Colonic mucosa (tissue), 4 donors: ENCODE data around the gene KNTC1. TPM values are rescaled to one million over a fixed set of nuclear protein-coding genes. Genes with fewer than 3 reads are reported as not detected.
"Not testable (repeated sequence)": the region's sequence is repeated elsewhere in the genome, so short reads cannot be mapped to it uniquely, and the experiment has no call there.

Source experiments
- DNase-seq: peaks from one replicate; pipeline ENCODE4 v3.0.0-alpha.2; 2020
- H3K27ac ChIP-seq: fragments of 200-600 bp; one replicate; pipeline ENCODE4 v1.8.0; 2021
- H3K27me3 ChIP-seq: fragments of 200-600 bp; one replicate; pipeline ENCODE4 v1.8.0; 2021
- H3K36me3 ChIP-seq: fragments of 200-600 bp; one replicate; pipeline ENCODE4 v1.8.0; 2021
- H3K4me1 ChIP-seq: fragments of 200-600 bp; one replicate; pipeline ENCODE4 v1.8.0; 2021; ENCODE audit warnings: mild to moderate bottlenecking
- H3K4me3 ChIP-seq: fragments of 200-600 bp; one replicate; pipeline ENCODE4 v1.8.0; 2021
- H3K9ac ChIP-seq, 2 donors: one replicate each; pipeline ENCODE4 v1.7.0; 2013; ENCODE audit warnings: control low read depth in 2 of 2, low read depth in 2 of 2, low read length in 2 of 2
- H3K9me3 ChIP-seq: fragments of 200-600 bp; one replicate; pipeline ENCODE4 v1.8.0; 2021
- CTCF ChIP-seq: fragments of 200-600 bp; IDR thresholded peaks from one replicate; pipeline ENCODE4 v1.8.0; 2022; ENCODE audit warnings: antibody characterized with exemption, mild to moderate bottlenecking
- intact Hi-C: fragments of 100-400 bp; cut with DNase I; formaldehyde crosslinking; loops from one replicate; pipeline ENCODE4 v1.14.1; 2022
- total RNA-seq, 2 donors: library from RNA; stranded (reverse); fragmentation: NEBNext Ultra II Directional in 1 of 2; extraction: Animal tissue kit (Norgen Biotek cat#: 25700) in 1 of 2; gene quantifications; one replicate each; pipeline ENCODE4 v1.2.1, GENCODE V29; 2021
- donor health status: healthy.
- donor health status: DM: no; HTN: no; CAD: no.
- donor health status: DM: no; HTN: no; CAD: no.

Gene KNTC1
- total RNA-seq, 2 donors from 2014 or later = 15.1 to 41.2 TPM

DNA sequence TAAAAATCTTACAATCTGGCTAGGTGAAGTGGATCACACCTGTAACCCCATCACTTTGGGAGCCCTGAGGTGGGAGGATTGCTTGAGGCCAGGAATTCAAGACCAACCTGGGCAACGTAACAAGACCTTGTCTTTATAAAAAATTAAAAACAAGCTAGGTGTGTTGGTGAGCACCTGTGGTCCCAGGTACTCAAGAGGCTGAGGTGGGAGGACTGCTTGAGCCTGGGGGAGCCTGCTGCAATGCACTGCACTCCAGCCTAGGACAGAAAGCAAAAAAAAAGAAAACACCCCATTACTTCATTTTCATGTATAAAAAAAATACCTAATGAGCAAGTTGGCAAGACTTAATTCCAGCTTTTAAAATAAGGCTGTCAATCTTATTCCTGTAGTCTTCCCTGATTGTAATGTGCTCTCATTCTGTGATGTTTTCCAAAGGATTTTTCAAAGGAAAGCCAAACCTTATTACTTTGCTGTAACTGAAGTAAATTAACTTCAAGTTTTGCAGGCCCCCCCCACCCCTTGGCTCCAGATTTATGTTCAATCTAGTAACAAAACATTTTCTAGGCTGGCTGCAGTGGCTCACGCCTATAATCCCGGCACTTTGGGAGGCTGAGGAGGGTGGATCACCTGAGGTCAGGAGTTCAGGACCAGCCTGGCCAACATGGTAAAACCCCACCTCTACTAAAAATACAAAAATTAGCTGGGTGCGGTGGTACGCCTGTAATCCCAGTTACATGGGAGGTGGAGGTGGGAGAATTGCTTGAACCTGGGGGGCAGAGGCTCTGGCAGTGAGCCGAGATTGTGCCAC, 23.1 kb upstream of the KNTC1 start:
- H3K4me3 ChIP-seq = no peak overlapping the region
- no peak for TF ChIP-seq CTCF
- DNase-seq = no peak
- H3K9ac ChIP-seq = no peak overlapping the region
- H3K9me3 ChIP-seq = no peaks in the 10 kb centered on the region
- H3K27ac ChIP-seq = no peak overlapping the region
- H3K4me1 ChIP-seq = peaks cover 7% of the 10 kb centered on the region
- no peaks in the 10 kb centered on the region for H3K27me3 ChIP-seq
- intact Hi-C loops = no loop called here
- H3K36me3 ChIP-seq = peaks cover 36% of the 10 kb centered on the region

- Histone ChIP-seq H3K27me3 (no peaks in the 10 kb centered on the region), H3K27ac (no peak overlapping the region), H3K36me3 (peaks cover 50% of the 10 kb centered on the region), H3K4me3 (no peak overlapping the region), H3K9ac (no peak overlapping the region), H3K9me3 (no peaks in the 10 kb centered on the region), H3K4me1 (peaks cover 4% of the 10 kb centered on the region)
- TF ChIP-seq CTCF = no peak
- intact Hi-C loops = no loop called here
- DNase-seq = no peak
Observed at GRCh38 chr12:122505419-122506051, 21.5 kb upstream of the KNTC1 start.

GRCh38 chr12:122506393-122506938, 20.6 kb upstream of the KNTC1 start:
- no peak for DNase-seq
- intact Hi-C loops = no loop called here
- peaks cover 60% of the 10 kb centered on the region for H3K36me3 ChIP-seq
- no peaks in the 10 kb centered on the region for H3K4me1 ChIP-seq
- H3K9me3 ChIP-seq = no peaks in the 10 kb centered on the region
- no peak overlapping the region for H3K4me3 ChIP-seq
- TF ChIP-seq CTCF = no peak
- H3K27ac ChIP-seq = no peak overlapping the region
- H3K27me3 ChIP-seq = no peaks in the 10 kb centered on the region
- H3K9ac ChIP-seq = no peak overlapping the region

DNA sequence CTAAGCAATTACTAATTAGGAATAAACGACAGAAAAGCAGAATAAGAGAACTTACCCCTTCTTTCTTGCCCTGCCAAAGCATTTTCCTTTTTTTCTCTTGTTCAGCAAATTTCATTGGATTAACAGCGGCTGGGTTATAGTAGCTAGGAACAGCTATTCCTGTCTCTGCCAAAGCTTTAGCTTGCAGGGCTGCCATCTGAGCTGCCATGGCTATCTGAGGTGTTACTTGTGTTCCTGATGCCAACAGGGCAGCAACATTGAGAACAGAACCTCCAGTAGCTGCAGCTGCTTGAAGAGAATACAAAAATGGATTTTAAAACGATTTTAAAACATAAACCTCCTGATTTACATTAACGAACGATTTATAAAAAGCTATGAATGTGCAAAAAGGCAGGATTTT, 18.9 kb upstream of the KNTC1 start:
- no peaks in the 10 kb centered on the region for H3K9me3 ChIP-seq
- no peak overlapping the region for H3K27ac ChIP-seq
- H3K4me3 ChIP-seq = no peak overlapping the region
- peaks cover 68% of the 10 kb centered on the region for H3K36me3 ChIP-seq
- no peak for DNase-seq
- H3K9ac ChIP-seq = no peak overlapping the region
- intact Hi-C loops = no loop called here
- no peaks in the 10 kb centered on the region for H3K4me1 ChIP-seq
- H3K27me3 ChIP-seq = no peaks in the 10 kb centered on the region
- TF ChIP-seq CTCF = no peak

- DNase-seq, H3K27ac ChIP-seq, H3K4me1 ChIP-seq, intact Hi-C loops, H3K27me3 ChIP-seq, H3K9ac ChIP-seq, H3K4me3 ChIP-seq, H3K9me3 ChIP-seq: not testable (repeated sequence)
- H3K36me3 ChIP-seq = peaks cover 58% of the 10 kb centered on the region
Observed at GRCh38 chr12:122513028-122513427, 14.0 kb upstream of the KNTC1 start.

DNA sequence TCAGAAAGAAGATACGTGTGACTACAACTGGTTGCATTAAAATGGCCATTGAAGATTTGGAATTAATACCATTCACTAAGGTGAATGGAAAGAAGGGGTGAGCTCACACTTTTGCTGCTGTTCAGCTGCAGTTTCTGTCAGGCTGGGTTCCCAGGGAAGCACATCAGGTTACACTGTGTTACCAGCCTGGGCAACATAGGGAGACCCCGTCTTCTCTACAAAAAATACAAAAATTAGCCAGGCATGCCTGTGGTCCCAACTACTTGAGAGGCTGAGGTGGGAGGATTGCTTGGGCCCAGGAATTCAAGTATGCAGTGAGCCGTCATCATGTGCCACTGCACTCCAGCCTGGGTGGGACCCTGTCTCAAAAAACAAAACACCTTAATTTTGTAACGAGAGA, 13.4 kb upstream of the KNTC1 start:
- Histone ChIP-seq H3K36me3 (peaks cover 60% of the 10 kb centered on the region), H3K9me3 (no peaks in the 10 kb centered on the region), H3K27me3 (no peaks in the 10 kb centered on the region), H3K9ac (no peak overlapping the region), H3K4me3 (no peak overlapping the region), H3K4me1 (no peaks in the 10 kb centered on the region), H3K27ac (no peak overlapping the region)
- DNase-seq = no peak
- intact Hi-C loops = no loop called here
- no peak for TF ChIP-seq CTCF
